HFFc6 (cell line): Measurements from ENCODE around the gene GNG4. TPM values are rescaled to one million over a fixed set of nuclear protein-coding genes. Genes with fewer than 3 reads are reported as not detected.

ENCODE experiments used
- DNase-seq: peaks from one replicate; pipeline ENCODE4 v3.0.0-alpha.2; 2018
- H3K27ac Mint-ChIP-seq: 2 replicates; pipeline ENCODE4 v1.8.0; 2020; ENCODE audit warnings: mild to moderate bottlenecking, mixed read lengths
- H3K27me3 Mint-ChIP-seq: 2 replicates; pipeline ENCODE4 v1.8.0; 2021; ENCODE audit warnings: mild to moderate bottlenecking, moderate library complexity, mixed read lengths; ENCODE audit not compliant: insufficient read depth
- H3K36me3 Mint-ChIP-seq: 2 replicates; pipeline ENCODE4 v1.8.0; 2021; ENCODE audit warnings: low read depth, mixed read lengths
- H3K4me1 Mint-ChIP-seq: 2 replicates; pipeline ENCODE4 v1.8.0; 2020; ENCODE audit warnings: low read depth, mixed read lengths
- H3K4me3 Mint-ChIP-seq: 2 replicates; pipeline ENCODE4 v1.8.0; 2020; ENCODE audit warnings: mild to moderate bottlenecking, moderate library complexity, mixed read lengths
- H3K9me3 Mint-ChIP-seq: 2 replicates; pipeline ENCODE4 v1.8.0; 2020; ENCODE audit warnings: mild to moderate bottlenecking, mixed read lengths
- CTCF ChIP-seq: fragments of 200-600 bp; sonication (generic); IDR thresholded peaks from 2 replicates; pipeline ENCODE4 v1.5.0; 2021; ENCODE audit warnings: antibody characterized with exemption, mild to moderate bottlenecking
- total RNA-seq, 6 experiments: library from RNA; stranded (reverse); fragmentation: NEBNext Ultra II Directional; extraction: Animal tissue kit (Norgen Biotek cat#: 25700); gene quantifications; 2 replicates in 1 of 6; 3 replicates in 5 of 6; pipeline ENCODE4 v1.2.3, GENCODE V29; 2021

GNG4 gene
- total RNA-seq, 6 experiments from 2014 or later, result 1.5 to 3.6 (median 2.9) TPM

- Mint-ChIP-seq H3K27ac (no peak overlapping the region), H3K4me1 (peaks cover 15% of the 10 kb centered on the region), H3K27me3 (no peaks in the 10 kb centered on the region), H3K9me3 (peaks cover 5% of the 10 kb centered on the region; the same call in 1 of the 2 replicates), H3K36me3 (peaks cover 5% of the 10 kb centered on the region), H3K4me3 (no peak overlapping the region)
- TF ChIP-seq CTCF, result no peak
- no peak for DNase-seq
These were observed 122.3 kb downstream of the GNG4 start for GRCh38 chr1:235527196-235527814.

GRCh38 chr1:235525314-235525713 is 124.3 kb downstream of the GNG4 start:
- Mint-ChIP-seq H3K4me3 (no peak overlapping the region), H3K36me3 (no peaks in the 10 kb centered on the region), H3K9me3 (no peaks in the 10 kb centered on the region), H3K4me1 (peaks cover 5% of the 10 kb centered on the region; the same call in 1 of the 2 replicates), H3K27ac (no peak overlapping the region), H3K27me3 (no peaks in the 10 kb centered on the region)
- no peak for DNase-seq
- TF ChIP-seq CTCF, result no peak

DNA sequence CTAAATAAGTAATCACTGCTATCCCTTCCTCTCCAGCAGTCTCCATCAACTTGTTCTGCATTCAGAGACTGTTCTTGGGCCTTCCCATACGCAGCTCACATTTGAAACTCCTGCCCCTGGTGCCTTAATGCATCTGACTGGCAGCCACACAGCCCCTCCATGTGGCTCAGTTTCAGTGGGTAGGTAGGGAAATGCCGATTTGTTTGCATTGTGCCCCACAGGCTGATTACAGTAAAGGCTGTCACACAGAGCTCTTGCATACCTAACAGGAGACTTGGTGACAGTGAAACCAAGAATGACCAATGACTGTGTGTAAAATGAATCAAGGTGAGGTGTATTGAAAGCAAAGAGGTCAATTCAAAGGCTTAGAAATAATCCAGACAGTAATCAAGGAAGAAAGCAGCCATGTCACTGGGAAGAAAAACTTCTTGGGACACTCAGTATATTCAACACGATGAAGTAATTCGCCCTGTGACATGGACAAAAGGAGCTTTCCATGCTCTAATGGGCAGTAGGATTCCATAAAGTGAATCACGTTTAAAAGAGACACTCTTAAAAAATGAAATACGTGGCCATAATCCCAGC is 132.6 kb downstream of the GNG4 start:
- H3K4me3 Mint-ChIP-seq, result no peak overlapping the region
- no peaks in the 10 kb centered on the region for H3K27me3 Mint-ChIP-seq
- H3K4me1 Mint-ChIP-seq, result peaks cover 32% of the 10 kb centered on the region
- H3K36me3 Mint-ChIP-seq, result no peaks in the 10 kb centered on the region
- TF ChIP-seq CTCF, result no peak
- no peak for DNase-seq
- H3K9me3 Mint-ChIP-seq, result no peaks in the 10 kb centered on the region
- no peak overlapping the region for H3K27ac Mint-ChIP-seq

- no peaks in the 10 kb centered on the region for H3K27me3 Mint-ChIP-seq
- no peaks in the 10 kb centered on the region for H3K36me3 Mint-ChIP-seq
These were observed 133.6 kb downstream of the GNG4 start for GRCh38 chr1:235515844-235516512.

More at GRCh38 chr1:235515844-235516512, 133.6 kb downstream of the GNG4 start:
- TF ChIP-seq CTCF, result no peak
- Mint-ChIP-seq H3K4me1 (peaks cover 42% of the 10 kb centered on the region), H3K9me3 (no peaks in the 10 kb centered on the region), H3K4me3 (no peak overlapping the region), H3K27ac (no peak overlapping the region)
- DNase-seq, result no peak
